HG03342 (cell line): Measurements from ENCODE around the gene IFNGR2.
"Not testable (repeated sequence)": the region's sequence is repeated elsewhere in the genome, so short reads cannot be mapped to it uniquely, and the experiment has no call there.

Source experiments
- ATAC-seq: cut with Tn5 transposase; IDR thresholded peaks from one replicate; pipeline ENCODE4 v1.9.1; 2021; ENCODE audit warnings: mild to moderate bottlenecking, moderate library complexity; ENCODE audit not compliant: unreplicated experiment

Gene IFNGR2

GRCh38 chr21:33401630-33401992 is 1.6 kb upstream of the IFNGR2 start:
- ATAC-seq = no peak

- no peak for ATAC-seq
These were observed 923 bp upstream of the IFNGR2 start for GRCh38 chr21:33402001-33402979.

DNA sequence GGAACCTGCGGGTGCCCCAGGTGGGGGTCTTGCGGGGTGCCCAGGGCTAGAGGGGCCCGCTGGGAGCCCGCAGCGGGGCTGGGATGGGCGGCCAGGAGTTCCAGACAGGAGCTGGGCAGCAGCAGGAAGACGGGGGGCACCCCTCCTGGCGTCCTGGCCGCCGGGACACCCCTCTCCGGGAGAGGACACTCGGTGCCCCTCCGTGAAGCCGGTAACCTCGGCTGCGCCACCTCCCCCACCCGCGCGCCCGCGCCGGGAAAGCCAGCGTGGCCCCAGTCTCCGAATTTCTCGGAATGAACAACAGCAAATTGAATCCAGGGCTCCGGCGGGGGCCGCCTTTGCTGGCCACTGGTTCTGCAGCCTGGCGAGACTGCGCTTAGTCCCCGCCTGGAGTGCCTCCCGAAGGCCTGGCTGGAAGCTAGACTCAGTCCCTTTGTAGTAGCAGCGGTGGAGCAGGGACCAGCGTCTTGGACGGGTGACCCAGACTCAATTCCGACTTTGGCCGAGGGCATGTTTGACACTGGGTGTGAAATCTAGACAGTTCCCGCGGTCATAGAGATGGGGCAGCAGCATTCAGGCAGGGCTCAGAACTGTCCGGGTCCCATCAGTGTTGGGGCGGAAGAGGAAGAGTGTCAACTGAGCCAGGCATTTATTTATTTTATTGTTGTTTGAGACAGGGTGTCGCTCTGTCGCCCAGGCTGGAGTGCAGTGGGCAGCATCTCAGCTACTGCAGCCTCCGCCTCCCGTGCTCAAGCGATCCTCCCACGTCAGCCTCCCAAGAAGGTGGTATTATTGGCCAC is 773 bp downstream of the IFNGR2 start:
- ATAC-seq = no peak

GRCh38 chr21:33406493-33406892 is 3.3 kb downstream of the IFNGR2 start:
- no peak for ATAC-seq

DNA sequence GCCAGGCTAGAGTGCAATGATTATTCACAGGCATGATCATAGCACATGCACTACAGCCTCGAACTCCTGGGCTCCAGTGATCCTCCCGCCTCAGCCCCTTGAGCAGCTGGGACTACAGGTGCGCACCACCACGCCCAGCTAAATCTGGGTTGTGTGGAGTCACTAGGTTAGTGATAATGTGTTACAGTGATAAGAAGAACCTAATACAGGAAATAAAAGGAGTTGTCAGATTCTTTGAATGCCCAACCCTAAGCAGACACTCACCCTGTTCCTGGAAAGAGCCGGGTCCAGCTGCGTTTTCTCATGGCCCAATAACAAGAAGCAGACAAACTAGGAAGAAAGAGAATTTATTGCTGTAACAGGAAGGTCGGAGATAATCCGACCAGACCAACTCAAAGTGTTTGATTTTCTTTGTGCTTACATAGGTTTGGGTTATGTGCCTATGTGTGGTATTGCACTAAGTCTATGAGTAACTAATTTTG is 8.8 kb downstream of the IFNGR2 start:
- ATAC-seq = no peak

- ATAC-seq = not testable (repeated sequence)
These were observed 9.2 kb downstream of the IFNGR2 start for GRCh38 chr21:33412439-33412831.

DNA sequence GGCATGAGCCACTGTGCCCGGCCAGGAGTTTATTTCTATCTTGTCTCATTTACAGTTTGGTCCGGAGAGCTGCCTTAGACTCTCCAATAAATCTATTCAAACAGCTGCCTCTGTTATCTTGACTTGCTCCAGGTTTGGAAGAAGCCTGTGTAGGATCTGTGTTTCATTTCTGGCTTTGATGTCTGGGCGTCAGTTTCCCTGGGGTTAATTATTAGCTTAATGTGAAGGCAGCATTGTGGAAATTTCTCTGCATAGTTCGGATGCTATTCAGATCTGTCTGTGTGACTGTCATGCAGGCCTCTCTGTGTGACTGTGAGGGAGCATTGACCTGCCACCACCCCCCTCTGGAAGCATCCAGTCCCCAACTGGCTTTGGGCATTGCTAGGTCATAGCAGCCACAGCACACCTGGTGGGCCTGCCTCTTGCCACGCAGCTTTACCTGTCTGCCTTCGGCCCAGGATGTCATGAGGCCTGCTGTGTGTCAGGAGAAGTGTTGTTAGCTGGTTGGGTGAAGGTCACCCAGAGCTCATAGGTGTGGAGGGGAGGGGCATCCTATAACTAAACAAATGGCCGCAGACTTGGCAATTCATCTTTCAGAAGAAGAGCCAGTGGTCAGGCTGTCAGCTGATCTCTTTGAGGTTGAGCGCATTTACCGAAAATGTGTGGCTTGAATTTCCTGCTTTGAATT is 9.8 kb downstream of the IFNGR2 start:
- no peak for ATAC-seq

DNA sequence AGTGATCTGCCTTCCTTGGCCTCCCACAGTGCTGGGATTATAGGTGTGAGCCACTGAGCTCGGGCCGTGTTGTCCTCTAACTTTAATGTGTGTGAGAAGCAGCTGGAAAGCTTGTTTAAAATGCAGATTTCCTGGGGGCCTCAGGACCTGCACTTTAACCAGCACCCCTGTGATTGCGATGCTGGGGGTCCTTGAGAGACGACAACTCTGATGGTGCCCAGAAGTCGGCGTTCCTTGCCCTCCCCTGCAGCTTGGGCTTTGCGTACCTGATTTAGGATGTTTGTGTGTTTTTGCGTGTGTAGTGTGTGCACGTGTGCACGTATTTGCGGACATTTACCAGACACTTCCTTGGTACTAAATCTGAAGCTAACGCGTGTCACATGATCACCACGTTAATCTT is 10.9 kb downstream of the IFNGR2 start:
- ATAC-seq = no peak

DNA sequence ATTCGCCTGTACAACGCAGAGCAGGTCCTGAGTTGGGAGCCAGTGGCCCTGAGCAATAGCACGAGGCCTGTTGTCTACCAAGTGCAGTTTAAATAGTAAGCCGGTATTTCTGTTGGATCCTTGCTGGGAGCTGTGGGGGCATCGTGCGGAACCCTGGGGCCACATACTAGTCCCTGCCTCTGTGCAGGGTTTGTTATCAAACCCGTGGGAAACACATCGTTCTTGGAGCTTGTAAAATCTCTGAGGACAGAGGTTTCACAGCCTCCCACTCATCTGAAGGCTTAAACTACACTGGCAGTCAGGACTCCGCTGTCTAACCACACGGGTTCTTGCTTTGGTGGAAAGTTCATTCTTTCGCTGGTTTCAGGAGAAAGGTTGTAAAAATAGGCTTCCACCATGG is 11.7 kb downstream of the IFNGR2 start:
- no peak for ATAC-seq

- ATAC-seq = no peak
These were observed 15.5 kb downstream of the IFNGR2 start for GRCh38 chr21:33418691-33419090.

- ATAC-seq = no peak
These were observed 16.4 kb downstream of the IFNGR2 start for GRCh38 chr21:33419538-33420123.

DNA sequence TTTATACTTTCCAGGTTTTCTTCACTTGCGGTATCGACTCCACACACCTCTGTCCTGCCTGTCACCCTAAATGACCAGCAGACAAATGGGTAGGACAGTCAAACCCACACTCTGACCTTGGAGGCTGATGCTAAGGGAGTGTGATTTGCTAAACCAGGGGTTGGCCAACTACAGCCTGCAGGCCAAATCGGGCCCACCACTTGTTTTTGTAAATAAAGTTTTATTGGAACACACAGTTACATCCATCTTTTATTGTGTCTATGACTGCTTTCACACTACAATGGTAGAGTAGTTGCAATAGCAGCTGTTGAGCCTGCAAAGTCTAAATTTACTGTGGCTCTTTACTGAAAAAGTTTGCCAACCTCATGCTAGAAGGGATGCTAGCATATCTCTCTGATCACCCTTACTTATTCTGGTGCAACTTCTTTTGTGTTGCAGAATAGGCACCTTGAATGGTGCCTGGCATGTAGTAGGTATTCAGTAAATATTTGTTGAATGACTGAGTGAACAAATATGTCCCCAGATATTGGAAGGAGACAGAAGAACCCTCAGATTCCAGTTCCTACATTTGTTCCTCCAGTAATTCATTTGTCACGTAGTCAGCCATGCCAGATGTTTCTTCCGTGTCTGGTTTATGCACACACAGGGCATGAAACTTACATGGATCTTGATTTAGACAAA is 18.6 kb downstream of the IFNGR2 start:
- ATAC-seq = no peak

DNA sequence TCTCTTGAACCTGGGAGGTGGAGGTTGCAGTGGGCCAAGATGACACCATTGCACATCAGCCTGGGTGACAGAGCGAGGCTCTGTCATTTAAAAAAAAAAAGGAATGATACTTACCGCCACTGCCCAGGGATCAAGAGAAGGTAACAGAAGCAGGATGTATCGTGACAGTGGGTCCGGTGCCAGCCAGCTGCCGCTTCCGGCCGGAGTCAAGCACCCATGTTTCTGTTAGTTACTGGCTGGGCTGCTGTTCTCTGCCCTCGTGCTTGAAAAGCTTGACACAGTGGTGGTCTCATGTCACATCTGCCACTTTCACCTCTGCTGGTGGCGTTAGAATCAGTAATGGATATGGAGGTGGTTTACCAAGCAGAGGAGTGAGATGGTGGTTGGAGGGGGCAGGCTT is 21.0 kb downstream of the IFNGR2 start:
- no peak for ATAC-seq

GRCh38 chr21:33425825-33426224 is 22.6 kb downstream of the IFNGR2 start:
- ATAC-seq = no peak

DNA sequence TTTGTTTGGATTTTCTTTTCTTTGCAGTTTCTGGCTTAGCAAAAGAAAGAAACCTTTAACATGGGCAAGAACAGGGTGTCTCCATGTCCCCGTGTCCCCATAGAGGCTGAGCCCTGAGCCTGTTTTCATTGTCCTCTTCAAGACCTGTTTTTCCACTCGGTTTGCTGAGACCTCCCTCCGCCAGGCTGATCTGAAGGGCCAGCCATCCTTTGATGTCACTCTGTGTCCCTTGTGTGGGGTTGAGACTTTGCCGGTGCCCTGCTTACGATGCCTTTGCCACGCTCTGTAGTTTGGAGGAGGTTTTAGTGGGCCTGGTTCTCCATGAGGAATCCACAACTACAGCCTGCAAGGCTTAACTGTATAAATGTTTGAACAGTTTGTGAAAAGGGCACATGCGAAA is 23.8 kb downstream of the IFNGR2 start:
- ATAC-seq = no peak

GRCh38 chr21:33428669-33429068 is 25.5 kb downstream of the IFNGR2 start:
- ATAC-seq = no peak

DNA sequence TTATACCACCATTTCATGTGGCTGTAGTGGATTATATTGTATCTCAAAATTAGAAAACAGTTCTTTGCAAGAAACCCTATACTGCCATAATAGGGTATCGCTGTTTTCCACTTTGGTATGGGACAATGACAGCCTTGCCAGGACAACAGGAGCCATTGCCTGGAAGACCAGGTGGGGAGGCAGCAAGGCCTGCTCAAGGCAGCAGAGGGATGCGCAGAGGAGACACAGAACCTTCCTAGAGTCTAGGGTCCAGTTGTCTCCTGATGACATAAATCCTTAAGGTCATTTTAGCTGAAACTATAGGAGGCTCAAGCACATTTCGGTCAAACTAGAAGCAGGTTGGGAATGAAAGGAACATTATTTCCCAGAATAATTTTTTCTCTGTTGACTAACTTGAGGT is 27.6 kb downstream of the IFNGR2 start:
- no peak for ATAC-seq

DNA sequence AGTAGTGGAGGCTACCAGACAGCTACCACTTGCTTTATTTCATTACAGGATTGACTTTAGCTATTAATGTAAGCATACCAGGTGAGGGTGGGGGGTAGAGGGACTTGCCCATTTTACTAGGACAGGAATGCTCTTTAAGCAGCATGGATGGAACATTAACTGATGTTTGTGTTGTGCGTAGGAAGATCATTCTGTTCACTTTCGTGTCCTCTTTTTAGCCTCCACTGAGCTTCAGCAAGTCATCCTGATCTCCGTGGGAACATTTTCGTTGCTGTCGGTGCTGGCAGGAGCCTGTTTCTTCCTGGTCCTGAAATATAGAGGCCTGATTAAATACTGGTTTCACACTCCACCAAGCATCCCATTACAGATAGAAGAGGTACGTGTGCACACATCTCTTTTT is 29.3 kb downstream of the IFNGR2 start:
- ATAC-seq = no peak

- ATAC-seq = no peak
These were observed 29.8 kb downstream of the IFNGR2 start for GRCh38 chr21:33433001-33433400.

DNA sequence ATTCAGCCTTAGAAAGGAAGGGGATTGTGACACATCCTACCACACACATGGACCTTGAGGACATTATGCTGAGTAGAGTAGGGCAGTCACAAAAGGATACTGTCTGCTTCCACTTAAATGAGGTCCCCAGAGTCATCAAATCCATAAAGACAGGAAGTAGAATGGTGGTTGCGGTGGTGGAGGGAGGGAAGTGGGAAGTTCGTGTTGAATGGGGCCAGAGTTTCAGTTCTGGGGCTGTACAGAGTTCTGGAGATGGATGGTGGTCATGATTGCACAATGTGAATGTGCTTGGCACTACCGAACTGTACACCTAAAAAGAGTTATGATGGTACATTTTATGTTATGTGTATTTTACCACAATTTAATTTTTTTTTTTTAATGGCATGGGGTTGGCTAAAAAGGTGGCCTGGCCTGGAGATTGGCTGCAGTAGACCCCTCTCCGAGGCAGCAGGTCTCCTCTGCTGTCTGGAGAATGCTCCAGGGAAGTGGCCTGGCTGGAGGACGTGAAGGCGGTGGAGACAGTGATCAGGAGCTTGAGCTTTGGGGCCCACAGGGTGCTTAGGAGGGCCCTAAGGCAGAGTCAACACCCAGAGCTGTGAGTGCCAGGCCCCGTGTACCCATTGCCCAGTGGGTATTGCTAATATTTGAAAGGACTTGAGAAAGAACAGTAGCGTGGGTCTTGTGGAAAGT is 30.4 kb downstream of the IFNGR2 start:
- ATAC-seq = no peak
